GM18867 (cell line): ENCODE measurements around the gene OSM.
"Not testable (repeated sequence)": the region's sequence is repeated elsewhere in the genome, so short reads cannot be mapped to it uniquely, and the experiment has no call there.

Source experiments
- ATAC-seq: cut with Tn5 transposase; IDR thresholded peaks from one replicate; pipeline ENCODE4 v1.9.1; 2021; ENCODE audit warnings: mild to moderate bottlenecking, moderate library complexity; ENCODE audit not compliant: unreplicated experiment

Gene OSM

DNA sequence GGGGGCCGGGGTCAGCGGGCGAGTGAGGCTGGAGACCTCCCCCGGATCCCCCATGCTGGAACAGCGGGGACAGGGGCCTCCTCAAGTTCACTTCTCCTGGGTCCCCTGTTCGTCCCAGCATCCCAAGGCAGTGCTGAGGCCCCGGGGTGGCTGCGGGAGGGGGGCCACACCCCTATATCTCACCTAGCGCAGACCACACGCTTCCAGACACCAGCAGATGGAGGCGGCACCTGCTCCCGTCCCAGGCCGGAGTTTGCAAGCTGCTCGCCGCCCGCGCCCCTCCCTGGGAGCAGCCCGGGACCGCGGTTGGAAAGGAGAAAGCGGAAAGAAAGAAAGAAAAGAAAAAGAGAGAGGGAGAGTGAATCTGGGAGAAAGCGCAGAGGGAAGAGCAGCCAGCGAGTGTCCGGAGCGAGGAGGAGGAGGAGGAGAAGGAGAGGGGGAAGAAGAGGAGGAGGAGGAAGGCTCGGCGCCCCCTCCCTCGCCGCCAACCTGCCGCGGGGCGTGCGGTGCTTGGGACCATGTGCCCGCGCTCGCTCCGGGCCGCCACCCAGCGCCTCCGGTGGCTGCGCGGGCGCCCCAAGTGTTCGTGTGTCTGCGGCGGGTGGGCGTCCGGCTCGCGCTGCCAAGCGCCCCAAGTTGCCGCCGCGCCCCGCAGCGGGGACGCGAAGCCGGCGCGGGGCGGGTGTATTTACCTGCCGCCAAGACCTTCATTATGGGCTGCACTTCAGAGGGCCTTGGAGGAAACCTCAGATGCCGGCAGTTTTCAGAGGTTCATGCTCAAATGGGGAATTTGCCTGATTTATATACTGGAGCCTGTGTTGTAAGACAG is 20.5 kb downstream of the OSM start, which contains the start of gene LIF:
Gene LIF (minus strand): TSS at position 775 of the 829 bp plus-strand sequence. CDS start 64 bp downstream, at position 711.
- ATAC-seq = no peak

- ATAC-seq = no peak
Measured at GRCh38 chr22:30245181-30245984, 21.3 kb downstream of the OSM start.

- ATAC-seq = no peak
Measured at GRCh38 chr22:30244641-30245040, 22.0 kb downstream of the OSM start.

GRCh38 chr22:30244066-30244465 is 22.6 kb downstream of the OSM start:
- no peak for ATAC-seq

DNA sequence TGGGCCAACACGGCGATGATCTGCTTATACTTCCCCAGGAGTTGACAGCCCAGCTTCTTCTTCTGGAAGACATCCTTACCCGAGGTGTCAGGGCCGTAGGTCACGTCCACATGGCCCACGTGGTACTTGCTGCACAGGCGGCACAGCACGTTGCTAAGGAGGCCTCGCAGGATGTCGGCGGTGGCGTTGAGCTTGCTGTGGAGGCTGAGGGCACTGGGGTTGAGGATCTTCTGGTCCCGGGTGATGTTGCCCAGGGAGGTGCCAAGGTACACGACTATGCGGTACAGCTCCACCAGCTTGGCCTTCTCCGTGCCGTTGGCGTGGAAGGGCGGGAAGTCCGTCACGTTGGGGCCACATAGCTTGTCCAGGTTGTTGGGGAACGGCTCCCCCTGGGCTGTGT is 23.0 kb downstream of the OSM start:
- no peak for ATAC-seq

- ATAC-seq = no peak
Measured at GRCh38 chr22:30241576-30242371, 24.9 kb downstream of the OSM start.

DNA sequence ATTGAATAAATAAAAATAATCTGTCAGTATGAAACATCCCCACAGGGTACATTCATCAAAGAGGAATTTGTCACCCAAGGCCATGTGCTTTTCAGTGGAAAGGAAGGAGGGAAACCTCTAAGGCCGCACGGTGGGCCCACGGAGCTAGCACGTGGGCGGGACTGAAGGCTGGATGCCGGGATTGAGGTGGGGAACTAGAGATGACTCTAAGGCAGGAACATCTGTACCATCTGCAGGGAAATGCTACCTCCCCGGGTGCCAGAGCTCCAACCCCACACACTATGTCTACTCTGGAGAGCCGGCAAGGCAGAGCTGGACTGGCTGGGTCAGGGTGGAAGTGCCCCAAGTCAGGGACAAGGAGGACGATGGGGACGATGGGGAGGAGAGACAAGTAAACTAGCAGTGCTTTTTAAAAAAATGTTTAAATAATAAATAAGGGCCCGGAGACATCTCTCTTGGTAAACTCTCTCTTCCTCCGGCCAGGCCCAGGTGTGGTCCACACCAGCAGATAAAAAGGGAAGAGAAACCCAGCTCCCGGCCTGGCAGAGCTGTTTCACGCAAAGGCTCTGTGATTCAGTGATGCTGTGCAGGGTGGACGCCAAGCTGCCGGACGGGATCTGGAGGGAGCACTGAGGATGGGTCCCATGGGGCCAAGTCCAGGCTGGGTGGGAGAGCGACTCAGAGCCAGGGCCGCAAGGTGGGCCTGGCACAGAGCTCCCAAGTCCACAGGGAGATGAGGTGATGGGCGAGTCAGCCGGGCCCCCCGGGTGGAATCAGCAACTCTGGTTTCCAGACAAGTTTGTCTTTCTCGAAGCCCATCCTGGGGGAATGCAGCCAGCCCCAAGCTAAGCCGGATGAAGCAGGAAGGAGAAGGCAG is 25.9 kb downstream of the OSM start:
- no peak for ATAC-seq

DNA sequence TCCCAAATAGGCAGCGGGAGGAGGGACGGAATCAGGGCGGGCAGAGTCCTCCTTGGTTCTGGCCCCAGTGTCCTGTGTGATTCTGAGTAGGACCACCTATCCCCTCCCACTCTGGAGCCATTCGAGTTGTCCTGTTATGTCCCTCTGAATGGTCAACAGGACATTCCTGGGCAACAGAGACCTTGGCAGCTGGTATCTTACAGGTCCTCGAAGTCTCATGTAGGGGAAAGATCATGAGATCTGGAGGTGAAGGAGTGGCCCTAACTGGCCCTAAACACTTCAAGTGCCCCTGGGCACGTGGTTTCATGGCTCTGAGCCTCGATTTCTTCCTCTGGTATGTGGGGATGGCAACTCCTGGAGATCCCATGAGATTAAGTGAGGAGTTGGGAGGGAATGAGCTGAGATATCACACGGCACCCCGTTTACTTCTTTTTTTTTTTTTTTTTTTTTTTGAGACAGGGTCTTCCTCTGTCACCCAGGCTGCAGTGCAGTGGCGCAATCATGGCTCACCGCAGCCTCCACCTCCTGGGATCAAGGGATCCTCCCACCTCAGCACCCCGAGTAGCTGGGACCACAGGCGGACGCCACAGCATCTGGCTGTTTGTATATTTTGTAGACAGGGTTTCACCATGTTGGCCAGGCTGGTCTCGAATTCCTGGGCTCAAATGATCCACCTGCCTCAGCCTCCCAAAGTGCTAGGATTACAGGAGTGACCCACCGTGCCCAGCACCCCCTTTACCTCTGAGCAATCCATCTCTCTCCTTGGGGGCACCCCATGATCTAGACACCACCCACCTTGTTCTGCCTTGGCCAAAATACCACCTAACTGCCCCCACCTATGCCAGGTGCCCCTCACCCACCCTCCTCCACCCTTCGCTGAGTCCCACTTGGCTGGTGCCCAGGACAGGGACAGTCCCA is 26.9 kb downstream of the OSM start:
- ATAC-seq = no peak

GRCh38 chr22:30238661-30239487 is 27.8 kb downstream of the OSM start:
- no peak for ATAC-seq

- ATAC-seq = no peak
Measured at GRCh38 chr22:30238136-30238535, 28.5 kb downstream of the OSM start.

- ATAC-seq = no peak
Measured at GRCh38 chr22:30236875-30237274, 29.8 kb downstream of the OSM start.

DNA sequence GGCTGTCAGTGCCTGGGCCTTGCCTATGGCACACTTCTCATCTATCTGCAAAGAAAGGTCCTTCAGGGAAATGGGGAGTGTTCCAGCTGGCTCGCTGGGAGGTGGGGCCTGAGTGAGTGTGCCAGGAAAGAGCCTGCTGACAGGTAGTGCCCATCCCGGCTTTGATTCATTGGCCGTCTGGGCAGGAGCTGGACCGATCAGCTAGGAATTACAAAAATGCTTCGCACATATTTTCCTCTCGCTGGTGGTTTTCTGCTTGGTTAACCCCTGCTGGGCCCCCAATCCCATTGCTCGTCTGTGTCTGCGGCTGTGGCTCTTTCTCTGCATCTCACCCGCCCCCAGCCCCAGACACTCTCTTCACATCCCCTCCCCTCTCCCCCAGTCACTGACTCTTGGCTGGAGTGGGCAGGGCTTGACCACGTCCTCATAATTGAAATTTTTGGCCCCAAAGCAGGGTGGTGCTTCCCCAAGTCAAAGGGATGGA is 30.9 kb downstream of the OSM start:
- no peak for ATAC-seq

GRCh38 chr22:30234786-30235470 is 31.7 kb downstream of the OSM start:
- no peak for ATAC-seq

GRCh38 chr22:30234325-30234724 is 32.3 kb downstream of the OSM start:
- ATAC-seq = not testable (repeated sequence)

DNA sequence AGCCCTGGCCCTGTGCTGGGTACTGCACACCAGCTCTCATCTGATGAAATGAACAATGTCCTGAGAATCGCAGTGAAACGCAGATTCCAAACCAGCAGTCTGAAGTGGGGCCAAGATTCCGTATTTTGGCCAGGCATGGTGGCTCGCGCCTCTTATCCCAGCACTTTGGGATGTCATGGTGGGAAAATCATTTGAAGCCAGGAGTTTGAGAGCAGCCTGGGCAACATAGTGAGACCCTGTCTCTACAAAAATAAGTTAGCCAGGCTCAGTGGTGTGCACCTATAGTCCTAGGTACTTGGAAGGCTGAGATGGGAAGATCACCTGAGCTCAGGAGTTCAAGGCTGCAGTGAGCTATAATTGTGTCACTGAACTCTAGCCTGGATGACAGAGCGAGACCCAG is 33.1 kb downstream of the OSM start:
- ATAC-seq = no peak

- ATAC-seq = no peak
Measured at GRCh38 chr22:30232716-30233218, 33.9 kb downstream of the OSM start.

GRCh38 chr22:30230787-30231461 is 35.7 kb downstream of the OSM start:
- no peak for ATAC-seq
